ENCODE data around the gene LTN1.

Gene LTN1

GRCh38 chr21:28928578-28929420, 63.9 kb downstream of the LTN1 start:
- H3K27ac ChIP-seq, result no peak overlapping the region
- no peak for DNase-seq (ENCODE audit: low spot score)
- TF ChIP-seq CTCF (IDR thresholded peaks at IDR 0.05), result no peak
- no peak overlapping the region for H3K4me3 ChIP-seq

GRCh38 chr21:28927130-28927529, 65.5 kb downstream of the LTN1 start:
- no peak for TF ChIP-seq CTCF (IDR thresholded peaks at IDR 0.05)

GRCh38 chr21:28923439-28923975, 69.2 kb downstream of the LTN1 start:
- TF ChIP-seq CTCF (IDR thresholded peaks at IDR 0.05), result no peak
- no peak overlapping the region for H3K4me3 ChIP-seq
- H3K27ac ChIP-seq, result no peak overlapping the region
- no peak for DNase-seq (ENCODE audit: low spot score)

More at GRCh38 chr21:28927130-28927529, 65.5 kb downstream of the LTN1 start:
- H3K27ac ChIP-seq, result no peak overlapping the region
- no peak overlapping the region for H3K4me3 ChIP-seq
- no peak for DNase-seq (ENCODE audit: low spot score)

- no peak for TF ChIP-seq CTCF (IDR thresholded peaks at IDR 0.05)
- H3K4me3 ChIP-seq, result no peak overlapping the region
- DNase-seq (ENCODE audit: low spot score), result no peak
- no peak overlapping the region for H3K27ac ChIP-seq
These were observed 70.3 kb downstream of the LTN1 start for GRCh38 chr21:28922368-28922767.

GRCh38 chr21:28916150-28916893, 76.4 kb downstream of the LTN1 start:
- TF ChIP-seq CTCF (IDR thresholded peaks at IDR 0.05), result no peak
- DNase-seq (ENCODE audit: low spot score), result no peak

GRCh38 chr21:28913071-28913470, 79.6 kb downstream of the LTN1 start:
- TF ChIP-seq CTCF (IDR thresholded peaks at IDR 0.05), result no peak
- no peak for DNase-seq (ENCODE audit: low spot score)
- Histone ChIP-seq H3K27ac (no peak overlapping the region), H3K4me3 (no peak overlapping the region)

More at GRCh38 chr21:28916150-28916893, 76.4 kb downstream of the LTN1 start:
- Histone ChIP-seq H3K27ac (no peak overlapping the region), H3K4me3 (no peak overlapping the region)
